Measurements from ENCODE around the gene GAS7. TPM values are rescaled to one million over a fixed set of nuclear protein-coding genes. Genes with fewer than 3 reads are reported as not detected.

The GAS7 gene
- total RNA-seq, 1 donor from 2014 or later, result 50.6 TPM

DNA sequence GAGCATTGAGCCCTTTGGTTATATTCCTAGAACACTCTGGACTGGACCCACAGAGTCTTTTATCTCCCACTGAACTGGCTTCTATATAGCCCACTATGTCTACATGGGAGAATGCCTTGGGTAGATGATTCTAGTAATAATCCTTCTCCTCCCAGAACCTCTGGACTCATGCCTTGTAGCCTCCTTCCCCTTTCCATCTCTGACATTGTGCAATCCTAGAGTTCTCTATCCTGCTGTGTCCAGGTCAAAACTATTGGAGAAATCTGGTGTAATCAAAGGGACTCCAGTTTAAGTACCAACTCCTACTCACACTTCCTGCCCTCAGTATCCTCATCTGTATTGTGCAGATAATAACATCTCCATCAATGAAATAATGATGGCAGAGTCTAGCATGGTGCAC, 302.5 kb downstream of the GAS7 start:
- H3K4me1 ChIP-seq, result no peaks in the 10 kb centered on the region
- ATAC-seq (peak; percentile 43), DNase-seq (no peak)
- H3K4me3 ChIP-seq, result no peak overlapping the region
- no peak overlapping the region for H3K27ac ChIP-seq
- no peaks in the 10 kb centered on the region for H3K9me3 ChIP-seq
- TF ChIP-seq CTCF (IDR thresholded peaks at IDR 0.05), result no peak
- H3K36me3 ChIP-seq, result no peaks in the 10 kb centered on the region
- intact Hi-C loops (cut with DNase I), result no loop called here
- H3K27me3 ChIP-seq, result no peaks in the 10 kb centered on the region

- intact Hi-C loops (cut with DNase I), result no loop called here
- Histone ChIP-seq H3K36me3 (no peaks in the 10 kb centered on the region), H3K27me3 (no peaks in the 10 kb centered on the region), H3K9me3 (no peaks in the 10 kb centered on the region), H3K4me3 (no peak overlapping the region), H3K4me1 (no peaks in the 10 kb centered on the region), H3K27ac (no peak overlapping the region)
- DNase-seq (no peak), ATAC-seq (no peak)
- TF ChIP-seq CTCF (IDR thresholded peaks at IDR 0.05), result no peak
These were observed 304.2 kb downstream of the GAS7 start for GRCh38 chr17:9894231-9894630.

- TF ChIP-seq CTCF (IDR thresholded peaks at IDR 0.05), result no peak
- no peaks in the 10 kb centered on the region for H3K36me3 ChIP-seq
- no peaks in the 10 kb centered on the region for H3K4me1 ChIP-seq
- H3K27me3 ChIP-seq, result no peaks in the 10 kb centered on the region
- H3K9me3 ChIP-seq, result no peaks in the 10 kb centered on the region
- ATAC-seq (no peak), DNase-seq (no peak)
- intact Hi-C loops (cut with DNase I), result no loop called here
- no peak overlapping the region for H3K27ac ChIP-seq
- H3K4me3 ChIP-seq, result no peak overlapping the region
These were observed 304.9 kb downstream of the GAS7 start for GRCh38 chr17:9893411-9894012.

DNA sequence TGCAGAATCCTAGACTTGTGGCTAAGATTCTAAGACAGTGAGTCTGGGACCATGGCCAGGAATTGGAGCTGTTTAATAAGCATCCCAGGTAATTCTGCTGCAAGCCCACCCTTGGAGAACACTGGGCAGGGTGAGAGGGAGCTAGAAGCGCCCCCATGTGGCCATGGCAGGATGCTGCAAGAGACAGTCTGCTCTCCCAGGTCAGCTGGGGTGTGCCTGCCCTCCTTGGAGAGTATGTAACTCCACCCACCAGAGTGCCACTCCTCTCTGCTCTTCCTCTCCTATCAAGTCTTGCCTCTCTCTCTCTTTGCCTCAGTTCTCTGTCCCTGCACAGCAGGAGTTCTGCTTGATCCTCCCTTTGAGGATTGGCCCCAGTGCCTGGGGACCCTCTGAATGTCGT, 308.3 kb downstream of the GAS7 start:
- Histone ChIP-seq H3K36me3 (no peaks in the 10 kb centered on the region), H3K27ac (no peak overlapping the region), H3K27me3 (no peaks in the 10 kb centered on the region), H3K9me3 (no peaks in the 10 kb centered on the region), H3K4me3 (no peak overlapping the region), H3K4me1 (no peaks in the 10 kb centered on the region)
- peak; percentile 47 for TF ChIP-seq CTCF (IDR thresholded peaks at IDR 0.05)
- intact Hi-C loops (cut with DNase I), result no loop called here
- ATAC-seq (peak; percentile 92), DNase-seq (no peak)

DNA sequence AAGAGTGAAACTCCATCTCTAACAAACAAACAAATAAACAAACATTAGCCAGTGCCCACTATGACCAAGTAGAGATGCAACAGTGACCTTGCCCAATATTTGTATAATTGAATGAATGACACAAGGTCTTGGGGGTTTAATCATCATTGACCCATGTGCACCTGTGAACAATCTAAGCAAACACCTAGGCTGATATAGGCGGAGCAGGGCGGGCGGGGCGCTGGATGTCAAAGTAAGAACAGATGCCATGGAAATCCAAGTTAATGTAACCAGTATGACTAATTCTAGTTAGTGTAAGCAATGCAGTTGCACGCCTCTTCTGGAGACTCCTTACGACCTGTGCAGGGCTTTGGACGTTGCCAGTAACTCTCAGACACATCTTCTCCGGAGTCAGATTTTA, 310.9 kb downstream of the GAS7 start:
- no peak overlapping the region for H3K4me3 ChIP-seq
- H3K27me3 ChIP-seq, result no peaks in the 10 kb centered on the region
- peaks cover 13% of the 10 kb centered on the region for H3K9me3 ChIP-seq
- H3K4me1 ChIP-seq, result no peaks in the 10 kb centered on the region
- intact Hi-C loops (cut with DNase I), result no loop called here
- no peak for TF ChIP-seq CTCF (IDR thresholded peaks at IDR 0.05)
- ATAC-seq, result no peak
- H3K27ac ChIP-seq, result no peak overlapping the region
- H3K36me3 ChIP-seq, result no peaks in the 10 kb centered on the region
- DNase-seq, result no peak
